Ovary (tissue), 9 donors: ENCODE measurements around the gene HMGB2. TPM values are rescaled to one million over a fixed set of nuclear protein-coding genes. Genes with fewer than 3 reads are reported as not detected.

Experiments used
- DNase-seq, 5 donors: peaks; one replicate each; pipeline ENCODE4 v3.0.0-alpha.2; 2019 to 2020
- H3K27ac ChIP-seq, 2 donors: fragments of 200-600 bp; one replicate each; pipeline versions ENCODE4 v1.5.1 to v1.8.0; 2019 to 2022
- H3K27me3 ChIP-seq: fragments of 200-600 bp; one replicate; pipeline ENCODE4 v1.8.0; 2022
- H3K36me3 ChIP-seq: fragments of 200-600 bp; sonication (generic); one replicate; pipeline ENCODE4 v1.5.1; 2019
- H3K4me1 ChIP-seq: one replicate; pipeline ENCODE4 v1.8.1; 2013; ENCODE audit warnings: mild to moderate bottlenecking, moderate library complexity; ENCODE audit not compliant: insufficient read depth
- H3K4me3 ChIP-seq: fragments of 200-600 bp; sonication (generic); one replicate; pipeline ENCODE4 v1.5.1; 2017
- H3K9me3 ChIP-seq, 2 donors: fragments of 200-600 bp in 1 of 2; sonication (generic) in 1 of 2; one replicate each; pipeline versions ENCODE4 v1.5.1 to v1.8.1; 2013 to 2019; ENCODE audit warnings: mild to moderate bottlenecking in 1 of 2, moderate library complexity in 1 of 2
- EP300 ChIP-seq: sonication (generic); formaldehyde crosslinking; IDR thresholded peaks from one replicate; pipeline ENCODE4 v1.6.1; 2017; ENCODE audit warnings: antibody characterized with exemption
- POLR2A ChIP-seq: fragments of 450-650 bp; IDR thresholded peaks from one replicate; pipeline ENCODE4 v1.6.1; 2017; ENCODE audit warnings: antibody characterized with exemption, mild to moderate bottlenecking, moderate library complexity
- WGBS, 3 donors: extraction: QIAGEN DNeasy Blood & Tissue Kit in 1 of 3; methylation state at CpG; one replicate each; pipeline versions ENCODE4 v1.1.5 to v1.1.7; 2013 to 2017; 5-methylcytosine and 5-hydroxymethylcytosine counted together
- intact Hi-C, 4 donors: fragments of 100-400 bp; cut with DNase I; formaldehyde crosslinking; loops; one replicate each; pipeline versions ENCODE4 v1.11.0 to v1.15.1; 2022 to 2023
- polyA plus RNA-seq, 2 donors: library from polyadenylated mRNA; stranded (reverse); fragments of 200-250 nt in 1 of 2; fragments of 350-450 nt in 1 of 2; fragmentation: Illumina TruSeq in 1 of 2; extraction: RNeasy Lipid Tissue Mini Kit (QIAGEN cat#74804) in 1 of 2; gene quantifications; one replicate each; pipeline ENCODE4 v1.2.3, GENCODE V29; 2013 to 2014
- total RNA-seq, 7 donors: library from RNA; depleted of rRNA in 2 of 7; stranded (reverse); fragments of >200 nt in 2 of 7; fragmentation: NEBNext Ultra II Directional in 3 of 7; extraction: Animal tissue kit (Norgen Biotek cat#: 25700) in 3 of 7; gene quantifications; one replicate each; pipeline versions ENCODE4 v1.1.0 to v1.2.4, GENCODE V29; 2016 to 2023
- TF ChIP-seq, protein P1 (sequence below), 3 donors: fragments of 450-650 bp in 2 of 3; fragments of 200-600 bp in 1 of 3; IDR thresholded peaks; one replicate each; pipeline versions ENCODE4 v1.5.1 to v1.8.0; 2016 to 2022; ENCODE audit warnings: antibody characterized with exemption in 3 of 3, mild to moderate bottlenecking in 1 of 3
- donor health status: DM: no; HTN: no; CAD: no; lungs with moderate emphysema.
- donor health status: DM: no; HTN: no; CAD: no.
- donor health status: Bipolar disorder and iron deficiency.
- donor health status: DM: yes; HTN: yes; CAD: no.
- donor health status: DM: no; HTN: no; CAD: no.
- donor health status: DM: yes; HTN: yes; CAD: no.

Gene HMGB2
- total and polyA plus RNA-seq, 9 donors: 47.2 to 157 (median 72.4) TPM

DNA sequence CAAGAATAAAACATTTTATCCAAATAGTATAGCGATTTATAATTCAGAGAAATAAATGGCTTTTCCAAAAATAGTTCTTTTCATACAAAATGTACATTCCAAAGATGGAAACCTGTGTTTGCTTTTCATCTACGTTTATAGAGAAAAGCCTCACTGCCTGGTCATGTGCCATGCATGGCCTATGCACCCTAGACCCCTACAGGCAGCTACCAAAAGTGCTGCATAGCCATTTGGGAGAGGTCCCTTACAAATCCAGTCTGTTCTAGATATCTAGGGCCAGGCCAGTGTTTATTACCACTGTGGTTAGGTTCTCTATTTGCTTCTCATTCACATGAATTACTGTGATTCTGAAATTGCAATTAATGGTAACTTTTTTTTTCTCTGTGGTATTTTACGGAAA, 17.2 kb downstream of the HMGB2 start:
- intact Hi-C loops: loop anchor here in 3 of 4 donors (5.0 kb wide), 2 partner anchors 95 to 100 kb away; no protein-coding TSS in a partner anchor
- WGBS, 3 donors: 76 to 82% (median 81%) methylated on average over 3 of the region's 3 CpGs
- Histone ChIP-seq H3K27ac (no peak overlapping the region), H3K4me3 (no peak overlapping the region), H3K9me3 (no peaks in the 10 kb centered on the region), H3K27me3 (no peaks in the 10 kb centered on the region), H3K4me1 (no peaks in the 10 kb centered on the region), H3K36me3 (no peaks in the 10 kb centered on the region)
- DNase-seq: no peak
- TF ChIP-seq POLR2A: no peak

DNA sequence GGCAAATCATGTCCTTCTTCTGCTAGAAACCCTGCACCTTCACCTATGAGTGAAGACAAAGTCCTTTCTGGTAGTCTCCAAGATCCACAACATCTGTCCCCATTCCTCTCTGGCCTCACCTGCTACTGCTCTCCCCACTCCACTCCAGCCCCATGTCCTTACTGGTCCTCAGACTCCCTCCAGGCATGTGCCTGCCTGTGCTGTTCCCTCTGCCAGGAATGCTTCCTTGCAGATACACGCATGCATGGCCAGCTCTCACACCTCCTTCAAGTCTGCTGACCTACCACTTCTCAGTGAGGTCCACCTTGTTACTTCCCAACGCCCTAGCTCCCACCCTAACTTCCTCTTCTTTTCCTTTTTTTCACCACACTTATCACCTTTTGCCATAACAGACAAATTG, 18.1 kb downstream of the HMGB2 start:
- no peak overlapping the region for H3K27ac ChIP-seq
- 79 to 82% (median 81%) methylated on average over 2 of the region's 2 CpGs for WGBS, 3 donors
- DNase-seq: no peak
- TF ChIP-seq POLR2A: no peak
- TF ChIP-seq, protein P1, sequence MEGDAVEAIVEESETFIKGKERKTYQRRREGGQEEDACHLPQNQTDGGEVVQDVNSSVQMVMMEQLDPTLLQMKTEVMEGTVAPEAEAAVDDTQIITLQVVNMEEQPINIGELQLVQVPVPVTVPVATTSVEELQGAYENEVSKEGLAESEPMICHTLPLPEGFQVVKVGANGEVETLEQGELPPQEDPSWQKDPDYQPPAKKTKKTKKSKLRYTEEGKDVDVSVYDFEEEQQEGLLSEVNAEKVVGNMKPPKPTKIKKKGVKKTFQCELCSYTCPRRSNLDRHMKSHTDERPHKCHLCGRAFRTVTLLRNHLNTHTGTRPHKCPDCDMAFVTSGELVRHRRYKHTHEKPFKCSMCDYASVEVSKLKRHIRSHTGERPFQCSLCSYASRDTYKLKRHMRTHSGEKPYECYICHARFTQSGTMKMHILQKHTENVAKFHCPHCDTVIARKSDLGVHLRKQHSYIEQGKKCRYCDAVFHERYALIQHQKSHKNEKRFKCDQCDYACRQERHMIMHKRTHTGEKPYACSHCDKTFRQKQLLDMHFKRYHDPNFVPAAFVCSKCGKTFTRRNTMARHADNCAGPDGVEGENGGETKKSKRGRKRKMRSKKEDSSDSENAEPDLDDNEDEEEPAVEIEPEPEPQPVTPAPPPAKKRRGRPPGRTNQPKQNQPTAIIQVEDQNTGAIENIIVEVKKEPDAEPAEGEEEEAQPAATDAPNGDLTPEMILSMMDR (IDR thresholded peaks at IDR 0.05): no peak
- no peak for TF ChIP-seq EP300
- H3K9me3 ChIP-seq: no peaks in the 10 kb centered on the region
- intact Hi-C loops: loop anchor here in 3 of 4 donors (5.0 kb wide), 2 partner anchors 96 to 101 kb away; no protein-coding TSS in a partner anchor
- no peaks in the 10 kb centered on the region for H3K4me1 ChIP-seq
- no peaks in the 10 kb centered on the region for H3K36me3 ChIP-seq
- H3K4me3 ChIP-seq: no peak overlapping the region
- no peaks in the 10 kb centered on the region for H3K27me3 ChIP-seq

DNA sequence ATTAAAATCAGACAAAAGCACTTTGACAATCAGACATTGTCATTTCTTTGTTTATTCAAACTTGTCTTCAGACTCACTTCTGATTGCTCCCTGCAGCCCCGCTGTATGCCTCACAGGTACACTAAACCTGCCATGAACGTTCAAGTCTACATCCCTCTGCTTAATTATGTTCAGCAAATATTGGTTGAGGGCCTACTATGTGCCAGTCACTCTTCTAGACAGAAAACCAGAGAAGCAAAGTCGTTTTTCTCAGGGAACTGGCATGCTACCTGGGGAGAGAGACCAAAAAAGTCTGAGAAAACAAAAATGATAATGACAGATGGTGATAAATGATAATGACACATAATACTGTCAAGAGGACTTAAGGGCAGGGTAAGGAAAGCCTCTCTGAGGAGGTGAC, 19.4 kb downstream of the HMGB2 start:
- no peaks in the 10 kb centered on the region for H3K27me3 ChIP-seq
- no peaks in the 10 kb centered on the region for H3K36me3 ChIP-seq
- no peak overlapping the region for H3K4me3 ChIP-seq
- DNase-seq: no peak
- no peak overlapping the region for H3K27ac ChIP-seq
- intact Hi-C loops: loop anchor here in 3 of 4 donors (5.0 kb wide), 2 partner anchors 98 to 103 kb away; no protein-coding TSS in a partner anchor
- H3K4me1 ChIP-seq: no peaks in the 10 kb centered on the region
- TF ChIP-seq POLR2A (no peak), EP300 (no peak)
- TF ChIP-seq, protein P1 (IDR thresholded peaks at IDR 0.05): no peak
- WGBS, 3 donors: 85 to 90% (median 86%) methylated on average over 3 of the region's 3 CpGs
- H3K9me3 ChIP-seq: no peaks in the 10 kb centered on the region

DNA sequence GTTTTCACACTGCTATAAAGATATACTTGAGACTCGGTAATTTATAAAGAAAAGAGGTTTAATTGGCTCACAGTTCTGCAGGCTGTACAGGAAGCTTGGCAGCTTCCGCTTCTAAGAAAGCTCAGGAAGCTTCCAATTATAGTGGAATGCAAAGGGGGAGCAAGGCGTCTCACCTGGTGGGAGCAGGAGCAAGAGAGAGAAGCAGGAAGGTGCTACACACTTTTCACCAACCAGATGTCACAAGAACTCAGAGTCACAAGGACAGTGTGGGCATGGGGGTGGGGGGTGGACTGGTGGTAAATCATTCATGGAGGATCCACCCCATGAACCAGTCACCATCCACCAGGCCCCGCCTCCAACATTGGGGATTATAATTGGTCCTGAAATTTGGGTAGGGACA, 22.8 kb downstream of the HMGB2 start:
- no peak overlapping the region for H3K27ac ChIP-seq
- no peaks in the 10 kb centered on the region for H3K36me3 ChIP-seq
- TF ChIP-seq EP300 (no peak), POLR2A (no peak)
- TF ChIP-seq, protein P1 (IDR thresholded peaks at IDR 0.05): no peak
- H3K4me3 ChIP-seq: no peak overlapping the region
- H3K27me3 ChIP-seq: no peaks in the 10 kb centered on the region
- no peaks in the 10 kb centered on the region for H3K9me3 ChIP-seq
- DNase-seq: no peak
- intact Hi-C loops: no loop called here
- no peaks in the 10 kb centered on the region for H3K4me1 ChIP-seq
- WGBS, 3 donors: 86 to 93% (median 92%) methylated on average over 4 of the region's 4 CpGs

DNA sequence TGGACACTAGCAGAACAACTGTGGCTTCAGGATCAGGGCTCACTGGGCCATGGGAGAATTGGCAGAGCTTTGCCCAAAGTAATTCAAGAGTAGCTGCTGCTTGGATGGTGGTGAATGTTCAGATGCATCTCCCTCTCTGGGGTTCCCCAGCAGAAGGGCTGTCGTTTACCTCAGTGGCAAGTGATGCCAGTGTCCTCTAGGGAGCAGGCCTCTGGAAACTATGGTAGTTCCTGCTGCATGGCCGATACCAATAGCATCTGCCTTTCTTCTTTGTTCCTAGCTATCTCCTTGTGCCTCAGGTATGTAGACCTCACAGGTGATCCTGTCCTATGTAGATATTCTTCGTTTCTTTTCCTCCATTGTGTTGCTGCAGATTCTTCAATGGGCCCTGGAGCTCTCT, 26.4 kb downstream of the HMGB2 start:
- intact Hi-C loops: loop anchor here in 1 of 4 donors (10.0 kb wide), 1 partner anchor 293 kb away; no protein-coding TSS in a partner anchor
- Histone ChIP-seq H3K27me3 (no peaks in the 10 kb centered on the region), H3K27ac (no peak overlapping the region), H3K9me3 (no peaks in the 10 kb centered on the region), H3K36me3 (no peaks in the 10 kb centered on the region), H3K4me1 (no peaks in the 10 kb centered on the region), H3K4me3 (no peak overlapping the region)
- no peak for DNase-seq
- WGBS, 3 donors: 95 to 100% (median 96%) methylated on average over 3 of the region's 3 CpGs
- TF ChIP-seq, protein P1 (IDR thresholded peaks at IDR 0.05): no peak
- no peak for TF ChIP-seq POLR2A
- no peak for TF ChIP-seq EP300
